BE2C (cell line): ENCODE measurements around the gene ST6GALNAC3.
"Not testable (repeated sequence)": the region's sequence is repeated elsewhere in the genome, so short reads cannot be mapped to it uniquely, and the experiment has no call there.

Source experiments
- DNase-seq: peaks from one replicate; pipeline ENCODE4 v3.0.0-alpha.2; 2020
- H3K27me3 ChIP-seq: fragments of 250-450 bp; sonication (Bioruptor Pico); 2 replicates; pipeline ENCODE4 v1.5.1; 2020; ENCODE audit warnings: mild to moderate bottlenecking
- H3K36me3 ChIP-seq: fragments of 250-450 bp; sonication (Bioruptor Pico); 2 replicates; pipeline ENCODE4 v1.5.1; 2020; ENCODE audit warnings: mild to moderate bottlenecking
- H3K4me1 ChIP-seq: fragments of 250-450 bp; sonication (Bioruptor Pico); 2 replicates; pipeline ENCODE4 v1.5.1; 2020
- H3K4me3 ChIP-seq: 2 replicates; pipeline ENCODE4 v1.5.1; 2011; ENCODE audit warnings: low read depth, low read length
- H3K9me3 ChIP-seq: fragments of 250-450 bp; sonication (Bioruptor Pico); 2 replicates; pipeline ENCODE4 v1.5.1; 2020
- TF ChIP-seq, protein P1 (sequence below): IDR thresholded peaks from 2 replicates; pipeline ENCODE4 v1.5.1; 2012; ENCODE audit warnings: mild to moderate bottlenecking, low read depth, low read length

ST6GALNAC3 gene

DNA sequence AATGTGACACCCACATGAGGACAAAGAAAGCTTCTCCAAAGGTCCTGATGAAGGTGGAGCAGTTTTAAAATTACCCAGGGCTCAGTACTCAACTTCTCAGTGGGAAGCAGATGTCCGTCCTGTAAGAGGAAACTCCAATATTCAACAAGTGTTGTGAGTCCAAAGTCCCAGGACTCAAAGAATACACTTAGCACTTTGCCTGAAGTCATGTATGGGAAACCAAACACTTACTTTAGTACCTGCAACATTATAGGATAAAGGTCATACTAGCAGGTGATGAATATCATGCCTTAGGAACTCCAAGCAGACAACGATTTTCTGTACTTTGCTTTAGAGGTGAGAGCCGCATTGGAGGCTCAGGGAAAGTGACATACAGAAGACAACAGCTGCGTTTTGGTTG is 37.2 kb upstream of the ST6GALNAC3 start:
- Histone ChIP-seq H3K9me3 (no peaks in the 10 kb centered on the region), H3K4me3 (no peak overlapping the region), H3K27me3 (no peaks in the 10 kb centered on the region), H3K36me3 (no peaks in the 10 kb centered on the region), H3K4me1 (no peaks in the 10 kb centered on the region)
- DNase-seq: no peak
- TF ChIP-seq, protein P1, sequence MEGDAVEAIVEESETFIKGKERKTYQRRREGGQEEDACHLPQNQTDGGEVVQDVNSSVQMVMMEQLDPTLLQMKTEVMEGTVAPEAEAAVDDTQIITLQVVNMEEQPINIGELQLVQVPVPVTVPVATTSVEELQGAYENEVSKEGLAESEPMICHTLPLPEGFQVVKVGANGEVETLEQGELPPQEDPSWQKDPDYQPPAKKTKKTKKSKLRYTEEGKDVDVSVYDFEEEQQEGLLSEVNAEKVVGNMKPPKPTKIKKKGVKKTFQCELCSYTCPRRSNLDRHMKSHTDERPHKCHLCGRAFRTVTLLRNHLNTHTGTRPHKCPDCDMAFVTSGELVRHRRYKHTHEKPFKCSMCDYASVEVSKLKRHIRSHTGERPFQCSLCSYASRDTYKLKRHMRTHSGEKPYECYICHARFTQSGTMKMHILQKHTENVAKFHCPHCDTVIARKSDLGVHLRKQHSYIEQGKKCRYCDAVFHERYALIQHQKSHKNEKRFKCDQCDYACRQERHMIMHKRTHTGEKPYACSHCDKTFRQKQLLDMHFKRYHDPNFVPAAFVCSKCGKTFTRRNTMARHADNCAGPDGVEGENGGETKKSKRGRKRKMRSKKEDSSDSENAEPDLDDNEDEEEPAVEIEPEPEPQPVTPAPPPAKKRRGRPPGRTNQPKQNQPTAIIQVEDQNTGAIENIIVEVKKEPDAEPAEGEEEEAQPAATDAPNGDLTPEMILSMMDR: no peak

DNA sequence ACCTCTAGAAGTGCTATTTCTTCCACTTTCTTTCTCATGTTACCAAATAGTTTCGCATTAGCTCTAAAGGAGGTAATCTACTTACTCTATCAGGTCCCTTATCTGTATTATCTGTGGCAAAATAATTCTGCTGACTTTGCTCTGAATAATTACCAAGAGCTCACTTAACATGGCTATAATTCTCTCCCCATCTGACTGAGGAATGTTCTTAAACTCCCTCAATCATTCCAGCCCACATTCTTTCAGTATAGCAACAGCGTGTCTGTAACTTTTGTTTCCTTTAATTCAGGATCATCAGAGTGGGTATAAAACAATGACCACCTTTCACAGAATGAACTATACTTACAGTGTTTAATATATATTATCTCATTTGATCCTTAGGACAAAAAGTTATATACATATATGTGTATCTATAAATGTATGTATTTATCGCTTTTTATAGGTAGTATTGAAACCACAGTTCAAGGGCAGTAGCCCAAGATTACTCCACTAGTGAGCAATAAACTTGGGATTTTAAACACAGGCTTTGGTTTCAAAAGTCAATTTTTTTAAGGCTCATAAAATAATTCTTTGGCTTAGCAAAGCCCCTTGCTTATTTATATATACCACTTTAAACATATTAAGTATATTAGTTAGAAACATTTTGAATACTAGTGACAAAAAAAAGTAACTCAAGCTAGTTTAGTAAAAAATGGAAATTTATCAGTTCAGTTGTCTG is 36.1 kb upstream of the ST6GALNAC3 start:
- TF ChIP-seq, protein P1: no peak
- no peaks in the 10 kb centered on the region for H3K4me1 ChIP-seq
- no peaks in the 10 kb centered on the region for H3K27me3 ChIP-seq
- no peaks in the 10 kb centered on the region for H3K36me3 ChIP-seq
- DNase-seq: no peak
- H3K4me3 ChIP-seq: no peak overlapping the region
- H3K9me3 ChIP-seq: no peaks in the 10 kb centered on the region

DNA sequence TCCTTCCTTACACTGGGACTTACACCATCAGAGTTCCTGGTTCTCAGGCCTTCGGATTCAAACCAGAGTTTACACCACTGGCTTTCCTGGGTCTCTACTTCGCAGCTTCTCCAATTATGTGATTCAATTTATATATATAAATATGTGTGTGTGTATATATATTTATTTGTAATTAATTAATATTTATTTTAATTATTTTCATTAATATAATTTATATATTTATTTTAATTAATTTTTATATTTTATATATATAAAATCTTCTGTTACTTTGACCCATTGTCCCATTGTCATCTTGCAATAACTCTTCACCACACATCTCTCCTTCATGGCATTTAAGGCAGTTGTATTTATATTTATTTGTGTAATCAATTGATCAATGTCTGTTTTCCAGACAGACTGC is 28.4 kb upstream of the ST6GALNAC3 start:
- Histone ChIP-seq H3K27me3 (no peaks in the 10 kb centered on the region), H3K9me3 (no peaks in the 10 kb centered on the region), H3K4me3 (no peak overlapping the region), H3K4me1 (peaks cover 3% of the 10 kb centered on the region; the same call in 1 of the 2 replicates), H3K36me3 (no peaks in the 10 kb centered on the region)
- no peak for DNase-seq
- TF ChIP-seq, protein P1: no peak

DNA sequence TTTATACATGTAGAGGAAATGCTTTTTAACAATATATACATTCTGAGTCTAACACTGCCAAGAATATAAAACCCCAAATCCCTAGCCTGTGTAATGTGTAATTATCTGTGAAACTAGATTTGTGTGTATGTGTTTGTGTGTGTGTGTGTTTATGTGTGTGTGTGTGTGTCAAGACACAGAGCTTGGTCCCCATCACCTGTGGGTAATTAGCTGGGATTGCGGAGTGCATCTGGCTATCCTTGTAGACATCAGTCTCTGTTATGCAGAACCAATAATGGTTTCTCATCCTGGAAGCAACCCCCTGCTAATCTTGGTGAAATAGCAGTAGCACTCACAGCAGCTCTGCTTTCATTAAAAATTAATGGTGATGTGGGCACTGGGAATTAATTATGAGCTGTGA is 26.3 kb upstream of the ST6GALNAC3 start:
- DNase-seq: peak; percentile 8
- Histone ChIP-seq H3K4me3 (no peak overlapping the region), H3K27me3 (no peaks in the 10 kb centered on the region), H3K9me3 (no peaks in the 10 kb centered on the region), H3K4me1 (peaks cover 6% of the 10 kb centered on the region; the same call in 1 of the 2 replicates), H3K36me3 (no peaks in the 10 kb centered on the region)
- TF ChIP-seq, protein P1: no peak

DNA sequence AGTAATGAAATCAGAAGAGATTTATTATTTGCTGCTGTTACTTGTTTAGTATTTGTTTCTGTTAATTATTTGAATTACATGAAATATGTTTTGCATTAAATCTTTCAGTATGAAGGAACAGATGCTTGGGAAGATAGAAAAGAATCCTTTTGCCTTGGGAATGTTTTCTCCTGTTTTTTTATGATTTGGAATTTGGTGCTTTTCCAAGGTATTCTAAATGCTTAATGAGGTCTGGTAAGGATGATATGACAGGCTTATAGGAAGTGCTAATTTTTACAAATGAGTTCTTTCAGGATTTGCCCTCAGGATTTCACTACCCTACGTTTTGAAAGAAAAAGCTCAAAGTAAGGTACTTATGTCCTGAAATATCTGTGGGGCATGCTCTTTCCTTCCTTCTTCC is 25.6 kb upstream of the ST6GALNAC3 start:
- Histone ChIP-seq H3K4me1 (peaks cover 6% of the 10 kb centered on the region; the same call in 1 of the 2 replicates), H3K9me3 (no peaks in the 10 kb centered on the region), H3K4me3 (no peak overlapping the region), H3K27me3 (no peaks in the 10 kb centered on the region), H3K36me3 (no peaks in the 10 kb centered on the region)
- TF ChIP-seq, protein P1: no peak
- DNase-seq: no peak

DNA sequence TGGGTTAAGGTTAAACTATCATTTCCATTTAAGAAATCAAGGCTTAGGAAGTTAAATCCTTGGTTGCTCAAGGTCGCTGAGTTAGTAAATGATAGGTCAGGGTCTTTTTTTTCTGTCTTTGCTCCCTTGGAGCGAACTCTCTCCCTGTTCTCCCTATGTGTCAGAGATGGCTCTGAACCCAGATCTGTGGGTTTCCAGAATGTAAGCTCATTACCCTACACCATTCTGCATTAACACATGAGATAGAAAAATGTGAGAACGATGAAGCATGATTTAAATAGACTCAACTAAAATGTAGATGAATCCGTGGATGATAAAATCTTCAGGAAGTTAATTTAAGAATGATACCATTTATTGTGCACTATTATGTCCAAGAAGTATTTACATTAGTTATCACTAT is 25.0 kb upstream of the ST6GALNAC3 start:
- Histone ChIP-seq H3K36me3 (no peaks in the 10 kb centered on the region), H3K9me3 (no peaks in the 10 kb centered on the region), H3K4me3 (no peak overlapping the region), H3K27me3 (no peaks in the 10 kb centered on the region), H3K4me1 (peaks cover 6% of the 10 kb centered on the region; the same call in 1 of the 2 replicates)
- DNase-seq: no peak
- TF ChIP-seq, protein P1: no peak

DNA sequence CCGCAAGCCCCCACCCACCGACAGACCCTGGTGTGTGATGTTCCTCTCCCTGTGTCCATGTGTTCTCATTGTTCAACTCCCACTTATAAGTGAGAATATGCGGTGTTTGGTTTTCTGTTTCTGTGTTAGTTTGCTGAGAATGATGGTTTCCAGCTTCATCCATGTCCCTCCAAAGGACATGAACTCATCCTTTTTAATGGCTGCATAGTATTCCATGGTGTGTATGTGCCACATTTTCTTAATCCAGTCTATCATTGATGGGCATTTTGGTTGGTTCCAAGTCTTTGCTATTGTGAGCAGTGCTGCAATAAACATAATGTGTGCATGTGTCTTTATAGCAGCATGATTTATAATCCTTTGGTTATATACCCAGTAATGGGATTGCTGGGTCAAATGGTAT is 24.5 kb upstream of the ST6GALNAC3 start:
- DNase-seq, H3K36me3 ChIP-seq, H3K27me3 ChIP-seq, H3K9me3 ChIP-seq, H3K4me3 ChIP-seq, H3K4me1 ChIP-seq: not testable (repeated sequence)
